ENCODE results near the gene PARVB. TPM values are rescaled to one million over a fixed set of nuclear protein-coding genes. Genes with fewer than 3 reads are reported as not detected.

PARVB gene
- polyA plus RNA-seq, 1 donor (not counting 4 experiments of a cell fraction or from before 2014, with no cell fraction given) = 10.5 TPM

- no peak for FAIRE-seq
- Histone ChIP-seq H3K4me3 (ENCODE audit: control insufficient read depth in 2 of 3, extremely low read depth in 1 of 3, insufficient read depth in 2 of 3, low read depth in 1 of 3, low read length in 3 of 3) (no peak overlapping the region), H3K9ac (ENCODE audit: control insufficient read depth, extremely low read depth, insufficient read depth, low read length) (no peak overlapping the region), H3K79me2 (ENCODE audit: control insufficient read depth, insufficient read depth, low read length) (no peaks in the 10 kb centered on the region), H3K27ac (ENCODE audit: control insufficient read depth, insufficient read depth, low read length) (no peak overlapping the region), H3K9me3 (ENCODE audit: control insufficient read depth, low read depth, low read length) (no peaks in the 10 kb centered on the region), H3K36me3 (ENCODE audit: control insufficient read depth in 2 of 2, extremely low read depth in 1 of 2, insufficient read depth in 2 of 2, low read length in 2 of 2) (no peaks in the 10 kb centered on the region), H3K27me3 (ENCODE audit: control insufficient read depth, extremely low read depth, insufficient read depth, low read length) (peaks cover 15% of the 10 kb centered on the region), H3K9me1 (ENCODE audit: control insufficient read depth, extremely low read depth, insufficient read depth, low read length) (no peaks in the 10 kb centered on the region), H2AFZ (ENCODE audit: control insufficient read depth, low read length) (no peak overlapping the region), H3K4me2 (ENCODE audit: control insufficient read depth, extremely low read depth, insufficient read depth, low read depth, low read length) (no peak overlapping the region), H3K4me1 (ENCODE audit: control insufficient read depth, extremely low read depth, insufficient read depth, low read length) (no peaks in the 10 kb centered on the region), H4K20me1 (ENCODE audit: control insufficient read depth, extremely low read depth, insufficient read depth, low read length) (no peaks in the 10 kb centered on the region)
- TF ChIP-seq EZH2 (IDR thresholded peaks at IDR 0.05; ENCODE audit: low read length) = no peak
- TF ChIP-seq CTCF (optimal IDR thresholded peaks at IDR 0.05 in 1 of 3, IDR thresholded peaks at IDR 0.05 in 1 of 3, conservative IDR thresholded peaks at IDR 0.05 in 1 of 3; ENCODE audit: extremely low read depth in 1 of 3, insufficient read depth in 2 of 3, low read length in 3 of 3) = no peak
- DNase-seq (ENCODE audit: low read depth, low spot score) = no peak
- dilution Hi-C loops (cut with MboI; ENCODE audit: extremely low pct_ligation_motif_present, low sequenced_read_pairs) = no loop called here
Measured at GRCh38 chr22:44151676-44152075, 127.6 kb downstream of the PARVB start.

GRCh38 chr22:44153710-44154109, 129.6 kb downstream of the PARVB start:
- dilution Hi-C loops (cut with MboI; ENCODE audit: extremely low pct_ligation_motif_present, low sequenced_read_pairs) = no loop called here
- Histone ChIP-seq H3K79me2 (ENCODE audit: control insufficient read depth, insufficient read depth, low read length) (no peaks in the 10 kb centered on the region), H3K27ac (ENCODE audit: control insufficient read depth, insufficient read depth, low read length) (no peak overlapping the region), H3K27me3 (ENCODE audit: control insufficient read depth, extremely low read depth, insufficient read depth, low read length) (no peaks in the 10 kb centered on the region), H3K4me3 (ENCODE audit: control insufficient read depth in 2 of 3, extremely low read depth in 1 of 3, insufficient read depth in 2 of 3, low read depth in 1 of 3, low read length in 3 of 3) (no peak overlapping the region), H3K4me2 (ENCODE audit: control insufficient read depth, extremely low read depth, insufficient read depth, low read depth, low read length) (no peak overlapping the region), H3K9ac (ENCODE audit: control insufficient read depth, extremely low read depth, insufficient read depth, low read length) (no peak overlapping the region), H2AFZ (ENCODE audit: control insufficient read depth, low read length) (no peak overlapping the region), H4K20me1 (ENCODE audit: control insufficient read depth, extremely low read depth, insufficient read depth, low read length) (no peaks in the 10 kb centered on the region), H3K36me3 (ENCODE audit: control insufficient read depth in 2 of 2, extremely low read depth in 1 of 2, insufficient read depth in 2 of 2, low read length in 2 of 2) (no peaks in the 10 kb centered on the region), H3K4me1 (ENCODE audit: control insufficient read depth, extremely low read depth, insufficient read depth, low read length) (no peaks in the 10 kb centered on the region), H3K9me3 (ENCODE audit: control insufficient read depth, low read depth, low read length) (no peaks in the 10 kb centered on the region), H3K9me1 (ENCODE audit: control insufficient read depth, extremely low read depth, insufficient read depth, low read length) (no peaks in the 10 kb centered on the region)
- TF ChIP-seq EZH2 (IDR thresholded peaks at IDR 0.05; ENCODE audit: low read length) (no peak), CTCF (optimal IDR thresholded peaks at IDR 0.05 in 1 of 3, IDR thresholded peaks at IDR 0.05 in 1 of 3, conservative IDR thresholded peaks at IDR 0.05 in 1 of 3; ENCODE audit: extremely low read depth in 1 of 3, insufficient read depth in 2 of 3, low read length in 3 of 3) (no peak)
- DNase-seq (ENCODE audit: low read depth, low spot score) = no peak
- no peak for FAIRE-seq
